ENCODE data around the gene MRPS21. TPM values are rescaled to one million over a fixed set of nuclear protein-coding genes. Genes with fewer than 3 reads are reported as not detected.

MRPS21 gene
- total RNA-seq, 1 donor from 2014 or later: 65.6 TPM

GRCh38 chr1:150346316-150346715, 52.7 kb downstream of the MRPS21 start:
- no peaks in the 10 kb centered on the region for H3K4me1 Mint-ChIP-seq
- no peak for TF ChIP-seq CTCF (IDR thresholded peaks at IDR 0.05; ENCODE audit: unreplicated experiment)
- H3K36me3 Mint-ChIP-seq: peaks cover 48% of the 10 kb centered on the region
- H3K9me3 Mint-ChIP-seq: no peaks in the 10 kb centered on the region
- H3K4me3 Mint-ChIP-seq: no peak overlapping the region
- H3K27me3 Mint-ChIP-seq (ENCODE audit: low read depth): no peaks in the 10 kb centered on the region
- no peak for DNase-seq (ENCODE audit: low spot score in 2 of 2, unreplicated experiment in 2 of 2)
- no peak overlapping the region for H3K27ac Mint-ChIP-seq

GRCh38 chr1:150352866-150353265, 59.2 kb downstream of the MRPS21 start:
- Mint-ChIP-seq H3K4me1 (no peaks in the 10 kb centered on the region), H3K4me3 (no peak overlapping the region), H3K27me3 (ENCODE audit: low read depth) (no peaks in the 10 kb centered on the region), H3K9me3 (no peaks in the 10 kb centered on the region), H3K27ac (no peak overlapping the region), H3K36me3 (peaks cover 31% of the 10 kb centered on the region)
- DNase-seq (ENCODE audit: low spot score in 2 of 2, unreplicated experiment in 2 of 2): no peak
- no peak for TF ChIP-seq CTCF (IDR thresholded peaks at IDR 0.05; ENCODE audit: unreplicated experiment)

Other genes starting within 250 kb of the MRPS21 start
- 51.3 to 56.5 TPM (median 53.0 TPM) in 3 replicates for gene VPS45, start 226.1 kb upstream of the MRPS21 start, total RNA-seq
- 80.1 to 84.5 TPM (median 81.8 TPM) in 3 replicates for gene PLEKHO1, start 143.9 kb upstream of the MRPS21 start, total RNA-seq
- 50.2 to 56.6 TPM (median 56.2 TPM) in 3 replicates for gene ANP32E, start 57.7 kb upstream of the MRPS21 start, total RNA-seq
- gene CA14, start 36.1 kb upstream of the MRPS21 start, total RNA-seq: 3.8 to 5.0 TPM (median 3.8 TPM) in 3 replicates
- 138 to 145 TPM (median 143 TPM) in 3 replicates for gene APH1A, start 24.8 kb upstream of the MRPS21 start, total RNA-seq
- gene C1orf54, start 21.1 kb upstream of the MRPS21 start, total RNA-seq: 17.7 to 19.9 TPM (median 19.0 TPM) in 3 replicates
- 9.2 to 10.6 TPM (median 9.8 TPM) in 3 replicates for gene CIART, start 11.3 kb upstream of the MRPS21 start, total RNA-seq
- 81.2 to 87.1 TPM (median 84.1 TPM) in 3 replicates for gene PRPF3, start 27.7 kb downstream of the MRPS21 start, total RNA-seq
- 38.5 to 40.5 TPM (median 39.9 TPM) in 3 replicates for gene RPRD2, start 70.3 kb downstream of the MRPS21 start, total RNA-seq
- 31.7 to 33.3 TPM (median 32.6 TPM) in 3 replicates for gene TARS2, start 193.6 kb downstream of the MRPS21 start, total RNA-seq
- 4.9 to 5.0 TPM (median 4.9 TPM) in 3 replicates for gene ECM1, start 214.2 kb downstream of the MRPS21 start, total RNA-seq
- gene FALEC, start 221.9 kb downstream of the MRPS21 start, total RNA-seq: 1.2 to 1.9 TPM (median 1.7 TPM) in 3 replicates

Data from mesothelial cell of epicardium (in vitro differentiated cells).